ENCODE measurements around the gene RCN1. TPM values are rescaled to one million over a fixed set of nuclear protein-coding genes. Genes with fewer than 3 reads are reported as not detected.

Gene RCN1
- total and polyA plus RNA-seq, 2 experiments from 2014 or later, result 107 to 140 TPM

- Histone ChIP-seq H3K36me3 (ENCODE audit: insufficient read depth) (no peaks in the 10 kb centered on the region), H3K4me3 (no peak overlapping the region), H3K4me1 (ENCODE audit: insufficient read depth) (no peaks in the 10 kb centered on the region), H3K27me3 (ENCODE audit: insufficient read depth) (no peaks in the 10 kb centered on the region), H3K79me2 (replicated peaks; ENCODE audit: insufficient read depth) (no peaks in the 10 kb centered on the region), H4K20me1 (replicated peaks; ENCODE audit: insufficient read depth) (no peaks in the 10 kb centered on the region), H3K4me2 (no peak overlapping the region), H3F3A (replicated peaks; ENCODE audit: low read depth) (no peaks in the 10 kb centered on the region), H3K27ac (ENCODE audit: low read depth) (no peak overlapping the region), H3K9me2 (ENCODE audit: insufficient read depth) (peaks cover 7% of the 10 kb centered on the region), H2AFZ (0 out of 2 replicates have a peak overlapping the region, but pooled peaks have one; percentile 14)
- Mint-ChIP-seq H3K27me3 (ENCODE audit: insufficient read depth, low read depth, poor library complexity) (peaks cover 5% of the 10 kb centered on the region), H3K36me3 (ENCODE audit: low read depth) (no peaks in the 10 kb centered on the region), H3K4me1 (no peaks in the 10 kb centered on the region; the same call in 2 of the 3 replicates), H3K4me3 (no peak overlapping the region), H3K27ac (no peak overlapping the region), H3K9me3 (peaks cover 12% of the 10 kb centered on the region)
- ATAC-seq (no peak), DNase-seq (ENCODE audit: low spot score) (no peak)
- no peak for TF ChIP-seq NANOG (IDR thresholded peaks at IDR 0.05; ENCODE audit: borderline replicate concordance)
- no peak for TF ChIP-seq ETS1 (IDR thresholded peaks at IDR 0.05)
- no peak for TF ChIP-seq ZNF331 (CRISPR knock-in tag; IDR thresholded peaks at IDR 0.05; ENCODE audit: low read depth)
- no peak for TF ChIP-seq CTCF (conservative IDR thresholded peaks at IDR 0.05; ENCODE audit: low read depth in 2 of 2)
- no peak for TF ChIP-seq CREB1 (CRISPR knock-in tag; IDR thresholded peaks at IDR 0.05; ENCODE audit: low read depth)
- no peak for TF ChIP-seq EZH2phosphoT487 (IDR thresholded peaks at IDR 0.05; ENCODE audit: unreplicated experiment)
- TF ChIP-seq, protein P1, sequence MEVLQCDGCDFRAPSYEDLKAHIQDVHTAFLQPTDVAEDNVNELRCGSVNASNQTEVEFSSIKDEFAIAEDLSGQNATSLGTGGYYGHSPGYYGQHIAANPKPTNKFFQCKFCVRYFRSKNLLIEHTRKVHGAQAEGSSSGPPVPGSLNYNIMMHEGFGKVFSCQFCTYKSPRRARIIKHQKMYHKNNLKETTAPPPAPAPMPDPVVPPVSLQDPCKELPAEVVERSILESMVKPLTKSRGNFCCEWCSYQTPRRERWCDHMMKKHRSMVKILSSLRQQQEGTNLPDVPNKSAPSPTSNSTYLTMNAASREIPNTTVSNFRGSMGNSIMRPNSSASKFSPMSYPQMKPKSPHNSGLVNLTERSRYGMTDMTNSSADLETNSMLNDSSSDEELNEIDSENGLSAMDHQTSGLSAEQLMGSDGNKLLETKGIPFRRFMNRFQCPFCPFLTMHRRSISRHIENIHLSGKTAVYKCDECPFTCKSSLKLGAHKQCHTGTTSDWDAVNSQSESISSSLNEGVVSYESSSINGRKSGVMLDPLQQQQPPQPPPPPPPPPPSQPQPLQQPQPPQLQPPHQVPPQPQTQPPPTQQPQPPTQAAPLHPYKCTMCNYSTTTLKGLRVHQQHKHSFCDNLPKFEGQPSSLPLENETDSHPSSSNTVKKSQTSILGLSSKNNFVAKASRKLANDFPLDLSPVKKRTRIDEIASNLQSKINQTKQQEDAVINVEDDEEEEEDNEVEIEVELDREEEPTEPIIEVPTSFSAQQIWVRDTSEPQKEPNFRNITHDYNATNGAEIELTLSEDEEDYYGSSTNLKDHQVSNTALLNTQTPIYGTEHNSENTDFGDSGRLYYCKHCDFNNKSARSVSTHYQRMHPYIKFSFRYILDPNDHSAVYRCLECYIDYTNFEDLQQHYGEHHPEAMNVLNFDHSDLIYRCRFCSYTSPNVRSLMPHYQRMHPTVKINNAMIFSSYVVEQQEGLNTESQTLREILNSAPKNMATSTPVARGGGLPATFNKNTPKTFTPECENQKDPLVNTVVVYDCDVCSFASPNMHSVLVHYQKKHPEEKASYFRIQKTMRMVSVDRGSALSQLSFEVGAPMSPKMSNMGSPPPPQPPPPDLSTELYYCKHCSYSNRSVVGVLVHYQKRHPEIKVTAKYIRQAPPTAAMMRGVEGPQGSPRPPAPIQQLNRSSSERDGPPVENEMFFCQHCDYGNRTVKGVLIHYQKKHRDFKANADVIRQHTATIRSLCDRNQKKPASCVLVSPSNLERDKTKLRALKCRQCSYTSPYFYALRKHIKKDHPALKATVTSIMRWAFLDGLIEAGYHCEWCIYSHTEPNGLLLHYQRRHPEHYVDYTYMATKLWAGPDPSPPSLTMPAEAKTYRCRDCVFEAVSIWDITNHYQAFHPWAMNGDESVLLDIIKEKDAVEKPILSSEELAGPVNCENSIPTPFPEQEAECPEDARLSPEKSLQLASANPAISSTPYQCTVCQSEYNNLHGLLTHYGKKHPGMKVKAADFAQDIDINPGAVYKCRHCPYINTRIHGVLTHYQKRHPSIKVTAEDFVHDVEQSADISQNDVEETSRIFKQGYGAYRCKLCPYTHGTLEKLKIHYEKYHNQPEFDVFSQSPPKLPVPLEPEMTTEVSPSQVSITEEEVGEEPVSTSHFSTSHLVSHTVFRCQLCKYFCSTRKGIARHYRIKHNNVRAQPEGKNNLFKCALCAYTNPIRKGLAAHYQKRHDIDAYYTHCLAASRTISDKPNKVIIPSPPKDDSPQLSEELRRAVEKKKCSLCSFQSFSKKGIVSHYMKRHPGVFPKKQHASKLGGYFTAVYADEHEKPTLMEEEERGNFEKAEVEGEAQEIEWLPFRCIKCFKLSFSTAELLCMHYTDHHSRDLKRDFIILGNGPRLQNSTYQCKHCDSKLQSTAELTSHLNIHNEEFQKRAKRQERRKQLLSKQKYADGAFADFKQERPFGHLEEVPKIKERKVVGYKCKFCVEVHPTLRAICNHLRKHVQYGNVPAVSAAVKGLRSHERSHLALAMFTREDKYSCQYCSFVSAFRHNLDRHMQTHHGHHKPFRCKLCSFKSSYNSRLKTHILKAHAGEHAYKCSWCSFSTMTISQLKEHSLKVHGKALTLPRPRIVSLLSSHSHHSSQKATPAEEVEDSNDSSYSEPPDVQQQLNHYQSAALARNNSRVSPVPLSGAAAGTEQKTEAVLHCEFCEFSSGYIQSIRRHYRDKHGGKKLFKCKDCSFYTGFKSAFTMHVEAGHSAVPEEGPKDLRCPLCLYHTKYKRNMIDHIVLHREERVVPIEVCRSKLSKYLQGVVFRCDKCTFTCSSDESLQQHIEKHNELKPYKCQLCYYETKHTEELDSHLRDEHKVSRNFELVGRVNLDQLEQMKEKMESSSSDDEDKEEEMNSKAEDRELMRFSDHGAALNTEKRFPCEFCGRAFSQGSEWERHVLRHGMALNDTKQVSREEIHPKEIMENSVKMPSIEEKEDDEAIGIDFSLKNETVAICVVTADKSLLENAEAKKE (CRISPR knock-in tag; IDR thresholded peaks at IDR 0.05), result no peak
- TF ChIP-seq, protein P2, sequence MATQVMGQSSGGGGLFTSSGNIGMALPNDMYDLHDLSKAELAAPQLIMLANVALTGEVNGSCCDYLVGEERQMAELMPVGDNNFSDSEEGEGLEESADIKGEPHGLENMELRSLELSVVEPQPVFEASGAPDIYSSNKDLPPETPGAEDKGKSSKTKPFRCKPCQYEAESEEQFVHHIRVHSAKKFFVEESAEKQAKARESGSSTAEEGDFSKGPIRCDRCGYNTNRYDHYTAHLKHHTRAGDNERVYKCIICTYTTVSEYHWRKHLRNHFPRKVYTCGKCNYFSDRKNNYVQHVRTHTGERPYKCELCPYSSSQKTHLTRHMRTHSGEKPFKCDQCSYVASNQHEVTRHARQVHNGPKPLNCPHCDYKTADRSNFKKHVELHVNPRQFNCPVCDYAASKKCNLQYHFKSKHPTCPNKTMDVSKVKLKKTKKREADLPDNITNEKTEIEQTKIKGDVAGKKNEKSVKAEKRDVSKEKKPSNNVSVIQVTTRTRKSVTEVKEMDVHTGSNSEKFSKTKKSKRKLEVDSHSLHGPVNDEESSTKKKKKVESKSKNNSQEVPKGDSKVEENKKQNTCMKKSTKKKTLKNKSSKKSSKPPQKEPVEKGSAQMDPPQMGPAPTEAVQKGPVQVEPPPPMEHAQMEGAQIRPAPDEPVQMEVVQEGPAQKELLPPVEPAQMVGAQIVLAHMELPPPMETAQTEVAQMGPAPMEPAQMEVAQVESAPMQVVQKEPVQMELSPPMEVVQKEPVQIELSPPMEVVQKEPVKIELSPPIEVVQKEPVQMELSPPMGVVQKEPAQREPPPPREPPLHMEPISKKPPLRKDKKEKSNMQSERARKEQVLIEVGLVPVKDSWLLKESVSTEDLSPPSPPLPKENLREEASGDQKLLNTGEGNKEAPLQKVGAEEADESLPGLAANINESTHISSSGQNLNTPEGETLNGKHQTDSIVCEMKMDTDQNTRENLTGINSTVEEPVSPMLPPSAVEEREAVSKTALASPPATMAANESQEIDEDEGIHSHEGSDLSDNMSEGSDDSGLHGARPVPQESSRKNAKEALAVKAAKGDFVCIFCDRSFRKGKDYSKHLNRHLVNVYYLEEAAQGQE (IDR thresholded peaks at IDR 0.05; ENCODE audit: unreplicated experiment), result no peak
These were observed 51.1 kb downstream of the RCN1 start for GRCh38 chr11:32141745-32142546.
